Kidney (tissue), 14 donors: ENCODE results near the gene UNG. TPM values are rescaled to one million over a fixed set of nuclear protein-coding genes. Genes with fewer than 3 reads are reported as not detected.
A peak's percentile ranks its signal among the peaks of the same experiment; 100 is the strongest.

Source experiments
- DNase-seq, 5 donors: peaks; one replicate each; pipeline ENCODE4 v3.0.0-alpha.2; 2013 to 2020
- FAIRE-seq: peaks from 2 replicates; lab custom pipeline; 2012; peaks lifted over from hg19 to GRCh38; lab: Jason Lieb, UNC
- H3K27ac ChIP-seq, 2 donors: one replicate each; pipeline ENCODE4 v1.7.0; 2013; ENCODE audit warnings: low read depth in 2 of 2, low read length in 2 of 2, inconsistent platforms in 1 of 2
- H3K27me3 ChIP-seq: one replicate; pipeline ENCODE4 v1.7.1; 2013; ENCODE audit warnings: low read length, inconsistent platforms; ENCODE audit not compliant: control insufficient read depth, insufficient read depth
- H3K36me3 ChIP-seq, 3 donors: one replicate each; pipeline versions ENCODE4 v1.7.0 to v1.7.1; 2013; ENCODE audit warnings: low read length in 3 of 3, control low read depth in 1 of 3, inconsistent platforms in 1 of 3; ENCODE audit not compliant: insufficient read depth in 3 of 3, control insufficient read depth in 2 of 3
- H3K4me1 ChIP-seq, 3 donors: one replicate each; pipeline versions ENCODE4 v1.7.0 to v1.7.1; 2013; ENCODE audit warnings: low read length in 3 of 3, inconsistent platforms in 1 of 3, low read depth in 1 of 3; ENCODE audit not compliant: control insufficient read depth in 2 of 3, insufficient read depth in 2 of 3
- H3K4me3 ChIP-seq, 3 donors: one replicate each; pipeline versions ENCODE4 v1.7.0 to v1.8.1; 2013; ENCODE audit warnings: low read length in 3 of 3, control low read depth in 1 of 3, inconsistent platforms in 1 of 3
- H3K9ac ChIP-seq, 3 donors: one replicate each; pipeline versions ENCODE4 v1.7.0 to v1.7.1; 2013; ENCODE audit warnings: low read length in 3 of 3, control low read depth in 1 of 3, inconsistent platforms in 1 of 3
- H3K9me3 ChIP-seq, 3 donors: one replicate each; pipeline versions ENCODE4 v1.7.0 to v1.7.1; 2013; ENCODE audit warnings: low read length in 3 of 3, control low read depth in 1 of 3, inconsistent platforms in 1 of 3; ENCODE audit not compliant: control insufficient read depth in 2 of 3, insufficient read depth in 1 of 3
- intact Hi-C: fragments of 100-400 bp; cut with DNase I; formaldehyde crosslinking; loops from one replicate; pipeline ENCODE4 v1.11.1; 2022
- polyA plus RNA-seq: library from polyadenylated mRNA; stranded (reverse); fragments of 350-450 nt; fragmentation: Illumina TruSeq; extraction: RNeasy Lipid Tissue Mini Kit (QIAGEN cat#74804); gene quantifications from one replicate; pipeline ENCODE4 v1.2.3, GENCODE V29; 2014; ENCODE audit warnings: low read depth, low replicate concordance; ENCODE audit not compliant: insufficient read depth
- total RNA-seq: library from RNA; stranded (reverse); fragmentation: NEBNext Ultra II Directional; extraction: Animal tissue kit (Norgen Biotek cat#: 25700); gene quantifications from one replicate; pipeline ENCODE4 v1.2.1, GENCODE V29; 2021
- TF ChIP-seq, protein P1 (sequence below): IDR thresholded peaks from 3 replicates; pipeline ENCODE4 v1.5.1; 2012; ENCODE audit warnings: mild to moderate bottlenecking, moderate library complexity, borderline replicate concordance; ENCODE audit not compliant: insufficient read depth; ENCODE audit errors: extremely low read depth
- donor health status: control.
- donor health status: control.
- donor health status: control.
- donor health status: control.
- donor health status: control.
- donor health status: DM: yes; HTN: yes; CAD: no.
- donor health status: Normal renal cell carcinoma (clear cell type).

Gene UNG
- total and polyA plus RNA-seq, 2 donors from 2014 or later: 24.9 to 30.3 TPM

DNA sequence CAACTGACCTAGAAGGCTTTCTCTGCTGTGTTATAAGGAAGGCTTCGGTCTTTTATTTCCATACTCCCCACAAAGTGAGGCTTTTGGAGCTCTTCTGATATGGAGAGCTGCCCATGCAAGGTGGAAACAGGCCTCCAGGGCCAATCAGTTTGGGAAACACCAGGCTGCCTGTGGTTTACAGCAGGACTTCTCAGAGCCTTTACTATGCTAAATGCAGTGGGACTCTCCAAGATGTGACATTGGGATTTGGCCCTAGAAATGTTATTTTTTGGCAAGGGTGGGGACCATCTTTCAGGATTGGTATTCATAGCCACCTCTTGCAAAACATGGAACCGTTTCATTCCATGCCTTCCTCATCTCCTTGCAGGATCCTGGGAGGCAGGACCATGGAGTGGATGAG lies 22.7 kb downstream of the UNG start:
- H3K4me3 ChIP-seq: no peak overlapping the region
- no peaks in the 10 kb centered on the region for H3K27me3 ChIP-seq
- DNase-seq (no peak), FAIRE-seq (no peak)
- peaks cover 2 to 38% (median 34%) of the 10 kb centered on the region in 3 donors for H3K4me1 ChIP-seq
- intact Hi-C loops: no loop called here
- no peaks in the 10 kb centered on the region for H3K9me3 ChIP-seq
- peaks cover 0 to 7% (median 0%) of the 10 kb centered on the region in 3 donors for H3K36me3 ChIP-seq
- TF ChIP-seq, protein P1, sequence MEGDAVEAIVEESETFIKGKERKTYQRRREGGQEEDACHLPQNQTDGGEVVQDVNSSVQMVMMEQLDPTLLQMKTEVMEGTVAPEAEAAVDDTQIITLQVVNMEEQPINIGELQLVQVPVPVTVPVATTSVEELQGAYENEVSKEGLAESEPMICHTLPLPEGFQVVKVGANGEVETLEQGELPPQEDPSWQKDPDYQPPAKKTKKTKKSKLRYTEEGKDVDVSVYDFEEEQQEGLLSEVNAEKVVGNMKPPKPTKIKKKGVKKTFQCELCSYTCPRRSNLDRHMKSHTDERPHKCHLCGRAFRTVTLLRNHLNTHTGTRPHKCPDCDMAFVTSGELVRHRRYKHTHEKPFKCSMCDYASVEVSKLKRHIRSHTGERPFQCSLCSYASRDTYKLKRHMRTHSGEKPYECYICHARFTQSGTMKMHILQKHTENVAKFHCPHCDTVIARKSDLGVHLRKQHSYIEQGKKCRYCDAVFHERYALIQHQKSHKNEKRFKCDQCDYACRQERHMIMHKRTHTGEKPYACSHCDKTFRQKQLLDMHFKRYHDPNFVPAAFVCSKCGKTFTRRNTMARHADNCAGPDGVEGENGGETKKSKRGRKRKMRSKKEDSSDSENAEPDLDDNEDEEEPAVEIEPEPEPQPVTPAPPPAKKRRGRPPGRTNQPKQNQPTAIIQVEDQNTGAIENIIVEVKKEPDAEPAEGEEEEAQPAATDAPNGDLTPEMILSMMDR: no peak
- H3K9ac ChIP-seq: peak overlapping the region in 1 of 3 donors; percentile 6
- peak overlapping the region in 1 of 2 donors; percentile 45 for H3K27ac ChIP-seq

DNA sequence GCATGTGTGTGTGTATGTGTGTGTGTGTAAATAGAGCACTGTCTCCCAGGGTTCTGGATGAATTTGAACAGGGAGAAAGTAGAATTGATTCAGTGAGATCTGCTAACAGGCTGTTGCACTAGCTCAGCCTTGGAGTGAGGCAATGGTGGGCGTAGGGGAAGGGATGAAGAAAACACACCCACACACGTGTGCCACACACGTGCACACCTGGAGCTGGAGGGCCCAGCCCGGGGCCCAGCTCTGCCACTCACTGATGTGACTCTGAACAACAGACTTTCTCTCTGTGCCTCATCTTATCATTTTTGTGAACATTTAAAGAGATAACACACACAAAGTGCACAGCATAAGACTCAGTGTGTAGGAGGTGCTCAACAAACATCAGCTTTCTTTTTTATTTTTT lies 23.2 kb downstream of the UNG start:
- intact Hi-C loops: no loop called here
- Histone ChIP-seq H3K27me3 (no peaks in the 10 kb centered on the region), H3K9ac (peak overlapping the region in 1 of 3 donors; percentile 6), H3K4me1 (peaks cover 2 to 34% (median 32%) of the 10 kb centered on the region in 3 donors), H3K27ac (peak overlapping the region in 1 of 2 donors; percentile 45), H3K9me3 (no peaks in the 10 kb centered on the region), H3K36me3 (peaks cover 0 to 7% (median 0%) of the 10 kb centered on the region in 3 donors), H3K4me3 (no peak overlapping the region)
- TF ChIP-seq, protein P1: no peak
- DNase-seq (no peak), FAIRE-seq (no peak)

DNA sequence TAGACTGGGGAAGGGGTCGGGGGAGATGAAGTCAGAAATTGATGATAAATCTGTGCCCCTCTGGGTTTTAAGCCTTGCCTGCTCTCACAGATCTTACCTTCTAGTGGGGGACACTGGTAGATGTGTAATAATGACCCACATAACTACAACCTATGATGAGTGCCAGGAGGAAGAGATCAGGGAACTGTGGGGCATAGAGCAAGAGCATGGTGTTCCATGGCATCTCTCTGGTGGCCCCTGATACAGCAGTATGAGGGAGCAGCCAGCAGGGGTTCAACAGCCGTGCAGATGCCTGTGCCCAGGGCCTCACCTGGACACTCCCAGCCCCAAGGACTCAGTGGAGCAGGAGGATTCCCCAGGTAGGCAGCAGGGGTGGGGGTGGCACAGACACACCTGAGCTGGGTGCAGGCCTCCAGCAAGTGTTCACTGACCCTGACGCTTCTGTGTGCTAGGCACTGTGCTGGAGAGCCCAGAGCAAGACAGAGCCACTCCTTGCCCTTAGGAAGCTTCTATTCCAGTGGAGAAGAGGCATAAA lies 24.0 kb downstream of the UNG start:
- Histone ChIP-seq H3K36me3 (peaks cover 0 to 7% (median 5%) of the 10 kb centered on the region in 3 donors), H3K27me3 (no peaks in the 10 kb centered on the region), H3K4me1 (peaks cover 2 to 31% (median 23%) of the 10 kb centered on the region in 3 donors), H3K9ac (no peak overlapping the region), H3K4me3 (no peak overlapping the region), H3K27ac (no peak overlapping the region), H3K9me3 (no peaks in the 10 kb centered on the region)
- TF ChIP-seq, protein P1: no peak
- no peak for FAIRE-seq
- no peak for DNase-seq
- intact Hi-C loops: no loop called here
